Measurements from ENCODE around the gene KCNAB1.
A peak's percentile ranks its signal among the peaks of the same experiment; 100 is the strongest.
"Not testable (repeated sequence)": the region's sequence is repeated elsewhere in the genome, so short reads cannot be mapped to it uniquely, and the experiment has no call there.

KCNAB1 gene

DNA sequence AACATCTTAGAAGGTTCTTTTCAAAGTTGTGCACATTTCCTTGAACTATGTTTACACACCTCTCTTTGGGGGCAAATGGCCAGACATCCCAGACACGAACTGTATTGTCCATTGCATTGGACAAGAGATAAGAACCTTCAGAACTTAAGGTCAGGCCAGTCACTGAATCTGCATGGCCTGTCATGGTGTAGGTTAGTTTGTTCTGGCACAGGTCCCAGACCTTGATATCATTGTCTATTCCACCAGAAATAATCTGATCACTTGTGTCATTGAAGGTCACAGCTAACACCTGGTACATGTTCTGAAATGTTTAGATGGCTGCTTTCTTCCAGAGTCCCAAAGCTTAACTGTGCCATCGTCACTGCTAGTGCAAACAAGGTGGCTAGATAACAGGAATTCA is 55.7 kb downstream of the KCNAB1 start:
- DNase-seq (ENCODE audit: low read depth, low spot score) = no peak

DNA sequence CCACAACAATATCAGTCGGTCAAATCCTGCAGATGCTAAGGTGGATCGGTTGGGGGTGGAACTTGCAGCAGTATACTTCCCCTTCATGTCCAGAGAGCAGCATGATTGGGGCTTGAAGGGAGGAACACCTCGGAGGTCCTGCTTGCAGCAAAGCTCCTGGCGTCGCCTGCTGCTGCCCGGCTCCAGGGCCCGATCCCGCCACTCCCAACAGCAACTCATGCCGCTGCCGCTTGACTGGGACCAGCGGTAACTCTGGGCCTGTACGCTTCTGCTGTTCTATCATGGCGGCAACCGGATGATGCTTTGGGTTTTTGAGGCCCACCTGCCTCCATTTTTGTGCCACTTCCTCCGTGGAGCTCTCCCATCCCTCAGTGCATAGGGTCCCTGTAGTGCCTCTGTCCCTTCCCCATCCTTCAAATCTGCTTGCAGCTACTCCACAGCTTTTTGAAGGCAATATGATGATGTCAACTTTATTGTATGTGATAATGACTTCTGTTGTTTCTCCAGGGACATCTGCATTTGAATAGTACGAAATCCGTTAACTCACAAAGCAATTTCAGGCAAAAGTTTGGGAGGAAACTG is 56.3 kb downstream of the KCNAB1 start:
- no peak for DNase-seq (ENCODE audit: low read depth, low spot score)

DNA sequence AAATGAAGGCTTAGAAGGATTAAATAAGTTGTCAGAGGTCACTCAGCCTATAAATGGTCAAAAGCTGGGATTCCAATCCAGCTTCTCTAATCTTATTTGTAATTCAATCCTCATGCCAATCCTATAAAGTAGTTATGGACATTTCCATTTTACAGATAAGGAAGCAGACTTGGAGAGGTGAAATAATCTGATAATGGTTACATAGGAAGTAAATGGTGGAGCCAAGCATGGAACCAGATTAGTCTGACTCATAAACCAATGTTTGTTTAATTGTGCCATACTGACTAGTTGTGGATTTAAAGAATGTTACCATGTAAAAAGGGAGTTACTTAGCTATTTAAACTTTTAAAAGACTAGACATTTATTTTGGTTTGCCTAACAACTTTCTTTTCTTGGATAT is 59.7 kb downstream of the KCNAB1 start:
- DNase-seq (ENCODE audit: low read depth, low spot score) = peak; percentile 64

DNA sequence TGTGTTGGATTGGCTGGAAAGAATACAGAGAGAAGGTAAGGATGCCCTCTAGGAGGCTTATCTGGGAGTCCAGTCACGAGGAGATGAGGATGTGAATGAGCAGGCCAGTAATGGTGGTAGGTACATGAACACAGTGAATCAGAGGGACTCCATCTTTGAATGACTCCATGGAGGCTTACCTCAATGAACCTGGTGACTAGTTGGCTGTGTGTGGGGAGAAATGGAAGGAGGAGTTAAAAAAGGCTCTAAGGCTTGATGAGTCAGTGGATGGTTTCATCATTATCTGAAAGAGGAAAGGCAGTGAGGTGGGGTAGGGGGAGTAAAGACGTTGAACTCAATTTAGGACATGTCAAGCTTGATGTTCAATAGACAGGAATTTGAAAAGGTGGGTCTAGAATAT is 61.1 kb downstream of the KCNAB1 start:
- DNase-seq (ENCODE audit: low read depth, low spot score) = no peak

GRCh38 chr3:156183396-156183795 is 63.0 kb downstream of the KCNAB1 start:
- DNase-seq (ENCODE audit: low read depth, low spot score) = no peak

DNA sequence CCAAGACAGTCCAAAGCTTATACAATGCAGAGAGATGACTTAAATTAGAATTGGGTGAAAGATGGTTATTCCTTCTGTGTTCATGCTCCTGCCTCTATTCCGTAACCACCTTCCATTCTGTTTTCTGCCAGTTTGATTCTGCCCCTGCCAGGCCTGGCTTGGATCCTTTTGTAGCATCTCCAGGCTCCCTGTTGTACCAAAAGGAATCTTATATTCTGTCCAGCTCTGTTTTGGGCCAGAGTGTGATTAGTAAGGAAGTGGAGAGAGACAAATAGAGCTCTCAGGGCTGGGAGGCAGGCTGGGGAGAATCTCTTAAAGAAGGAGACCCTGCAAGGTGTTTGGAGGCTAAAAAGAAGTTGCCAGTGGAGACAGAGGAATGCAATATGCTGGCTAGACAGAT is 63.8 kb downstream of the KCNAB1 start:
- DNase-seq (ENCODE audit: low read depth, low spot score) = no peak

DNA sequence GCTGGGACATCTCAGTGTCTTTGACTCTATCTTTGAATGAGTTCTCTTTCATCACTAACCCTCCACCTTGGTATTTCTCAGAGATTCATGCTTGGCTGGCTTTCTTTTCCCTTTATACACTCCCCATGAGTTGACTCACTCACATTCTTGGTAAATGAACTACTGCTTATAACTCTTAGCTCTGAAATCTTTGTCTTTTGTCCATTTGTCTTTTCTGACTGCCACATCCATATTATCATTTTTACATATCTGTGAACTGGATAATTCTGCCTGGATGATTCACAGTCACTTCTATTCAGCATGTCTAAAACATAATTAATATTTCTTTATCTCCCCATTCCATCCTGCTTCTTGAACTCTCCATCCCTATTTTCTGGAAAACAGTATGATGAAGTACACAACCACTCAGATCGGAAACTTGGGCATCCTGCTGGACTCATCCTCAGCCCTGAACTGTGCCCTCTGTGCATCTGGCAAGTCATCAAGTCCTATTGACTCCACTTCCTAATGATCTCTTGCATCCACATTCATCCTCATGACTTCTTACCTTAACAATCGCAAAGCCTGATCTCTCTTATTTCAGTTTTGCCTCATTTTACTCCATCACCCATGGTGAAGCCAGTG is 66.9 kb downstream of the KCNAB1 start:
- peak; percentile 66 for DNase-seq (ENCODE audit: low read depth, low spot score)

GRCh38 chr3:156188757-156189156 is 68.4 kb downstream of the KCNAB1 start:
- DNase-seq (ENCODE audit: low read depth, low spot score) = no peak

DNA sequence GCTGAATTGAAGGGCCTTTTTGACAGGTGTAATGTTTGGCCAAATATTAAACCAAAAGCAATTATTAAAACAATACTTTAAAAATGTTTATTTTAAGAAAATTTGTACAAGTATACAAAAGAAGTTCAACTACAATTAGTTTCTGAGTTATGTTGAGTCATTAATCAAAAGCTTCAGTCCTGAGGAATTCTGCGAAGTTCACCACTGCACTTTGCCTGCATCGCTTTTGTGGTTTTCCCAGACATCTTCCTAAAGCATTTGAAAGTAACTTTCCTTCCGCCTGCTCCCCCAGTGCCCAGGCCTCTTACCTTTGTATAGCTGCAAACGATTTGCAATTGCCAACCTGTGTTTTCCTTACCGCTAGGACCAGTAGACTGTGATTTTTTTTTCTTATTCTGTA is 69.5 kb downstream of the KCNAB1 start:
- peak; percentile 49 for DNase-seq (ENCODE audit: low read depth, low spot score)

DNA sequence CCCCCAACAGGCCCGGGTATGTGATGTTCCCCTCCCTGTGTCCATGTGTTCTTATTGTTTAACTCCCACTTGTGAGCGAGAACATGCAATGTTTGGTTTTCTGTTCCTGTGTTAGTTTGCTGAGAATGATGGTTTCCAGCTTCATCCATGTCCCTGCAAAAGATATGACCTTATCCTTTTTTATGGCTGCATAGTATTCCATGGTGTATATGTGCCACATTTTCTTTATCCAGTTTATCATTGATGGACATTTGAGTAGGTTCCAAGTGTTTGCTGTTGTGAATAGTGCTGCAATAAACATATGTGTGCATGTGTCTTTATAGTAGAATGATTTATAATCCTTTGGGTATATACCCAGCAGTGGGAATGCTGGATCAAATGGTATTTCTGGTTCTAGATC is 74.6 kb downstream of the KCNAB1 start:
- DNase-seq (ENCODE audit: low read depth, low spot score) = not testable (repeated sequence)

GRCh38 chr3:156197152-156197551 is 76.8 kb downstream of the KCNAB1 start:
- not testable (repeated sequence) for DNase-seq (ENCODE audit: low read depth, low spot score)

DNA sequence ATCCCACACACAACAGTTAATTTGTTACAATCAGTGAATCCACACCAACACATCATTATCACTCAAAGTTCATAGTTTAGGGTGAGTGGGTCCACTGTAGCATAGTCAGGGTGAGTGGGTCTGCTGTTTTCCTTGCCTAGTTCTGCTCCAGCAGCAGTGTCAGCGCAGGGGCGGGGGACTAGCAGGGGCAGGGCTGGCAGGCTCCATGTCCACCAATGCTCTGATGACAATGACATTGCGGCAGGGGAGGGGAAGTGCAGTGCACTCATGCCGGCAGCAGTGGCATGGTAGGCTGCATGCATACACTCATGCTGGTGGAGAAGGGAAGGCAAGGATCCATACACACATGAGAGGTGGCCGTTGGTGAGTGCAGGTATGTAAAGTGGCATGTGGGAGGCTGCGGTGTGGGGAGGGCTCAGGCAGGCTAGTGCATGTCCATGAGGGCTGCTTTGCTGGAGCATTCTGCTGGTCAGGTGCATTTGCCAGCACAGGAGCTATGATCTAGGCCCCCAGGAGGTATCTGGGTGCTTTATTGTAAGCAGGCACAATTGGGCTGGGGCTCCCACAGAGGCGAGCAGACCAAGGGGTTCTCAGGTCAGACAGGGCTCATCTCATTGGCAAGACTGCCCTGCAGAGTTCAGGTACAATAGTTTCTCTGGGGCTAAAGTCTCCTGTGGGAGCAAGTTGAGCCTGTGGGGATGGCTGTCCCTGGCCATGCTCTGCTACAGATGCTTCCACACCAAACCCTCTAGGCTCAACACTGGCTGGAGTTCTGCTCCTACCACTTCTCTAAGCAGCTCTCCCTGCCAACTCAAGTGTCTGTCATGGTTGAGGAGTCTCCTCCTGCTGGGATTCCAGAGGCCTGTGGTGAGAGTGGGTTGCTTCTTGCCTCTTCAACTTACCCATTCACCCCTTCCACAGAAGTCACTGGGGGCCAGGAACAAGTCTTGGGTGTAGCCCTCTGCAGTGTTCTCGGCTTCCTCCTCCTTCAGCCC is 81.3 kb downstream of the KCNAB1 start:
- DNase-seq (ENCODE audit: low read depth, low spot score) = no peak

GRCh38 chr3:156206157-156206556 is 85.8 kb downstream of the KCNAB1 start:
- peak; percentile 30 for DNase-seq (ENCODE audit: low read depth, low spot score)

DNA sequence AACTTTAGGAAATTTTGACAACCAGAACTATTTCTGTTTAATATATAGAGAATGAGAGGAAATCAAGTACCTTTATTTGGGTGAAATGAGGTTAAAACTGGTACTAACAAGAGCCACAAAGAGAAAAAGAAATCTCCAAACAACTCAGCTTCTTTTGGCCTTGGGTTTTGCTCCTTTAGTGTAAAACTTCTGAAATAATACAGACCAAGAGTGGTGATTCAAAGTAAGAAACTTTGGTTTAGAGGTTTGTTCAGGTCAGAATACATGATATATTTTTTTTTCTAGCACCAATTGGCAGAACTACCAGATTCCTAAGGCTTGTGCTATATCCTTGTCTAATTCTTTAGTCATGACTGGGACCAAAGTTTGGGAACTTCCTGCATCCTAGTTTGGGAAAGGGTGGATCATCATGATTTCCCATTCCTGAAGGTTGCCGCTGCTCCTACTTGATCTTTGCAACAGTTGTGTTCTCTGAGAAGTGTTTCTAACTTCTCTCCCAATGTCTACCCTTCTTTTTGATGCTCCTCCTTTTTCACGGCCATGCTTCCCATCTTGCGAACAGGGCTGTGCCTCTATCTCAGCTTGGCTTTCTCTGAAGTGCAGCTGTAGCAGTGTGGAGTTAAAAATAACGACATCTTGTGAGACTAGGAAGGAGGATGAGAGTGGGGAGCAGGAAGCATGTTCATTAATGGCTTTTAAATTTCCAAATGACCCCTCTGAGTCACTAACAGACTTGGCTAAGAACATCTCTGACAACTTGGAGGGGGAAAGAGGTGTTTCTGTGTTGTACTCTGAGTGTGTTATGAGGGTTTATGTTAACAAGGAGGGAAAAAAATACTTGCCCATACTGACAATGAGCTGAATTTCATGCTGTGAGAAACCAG is 87.7 kb downstream of the KCNAB1 start:
- no peak for DNase-seq (ENCODE audit: low read depth, low spot score)

DNA sequence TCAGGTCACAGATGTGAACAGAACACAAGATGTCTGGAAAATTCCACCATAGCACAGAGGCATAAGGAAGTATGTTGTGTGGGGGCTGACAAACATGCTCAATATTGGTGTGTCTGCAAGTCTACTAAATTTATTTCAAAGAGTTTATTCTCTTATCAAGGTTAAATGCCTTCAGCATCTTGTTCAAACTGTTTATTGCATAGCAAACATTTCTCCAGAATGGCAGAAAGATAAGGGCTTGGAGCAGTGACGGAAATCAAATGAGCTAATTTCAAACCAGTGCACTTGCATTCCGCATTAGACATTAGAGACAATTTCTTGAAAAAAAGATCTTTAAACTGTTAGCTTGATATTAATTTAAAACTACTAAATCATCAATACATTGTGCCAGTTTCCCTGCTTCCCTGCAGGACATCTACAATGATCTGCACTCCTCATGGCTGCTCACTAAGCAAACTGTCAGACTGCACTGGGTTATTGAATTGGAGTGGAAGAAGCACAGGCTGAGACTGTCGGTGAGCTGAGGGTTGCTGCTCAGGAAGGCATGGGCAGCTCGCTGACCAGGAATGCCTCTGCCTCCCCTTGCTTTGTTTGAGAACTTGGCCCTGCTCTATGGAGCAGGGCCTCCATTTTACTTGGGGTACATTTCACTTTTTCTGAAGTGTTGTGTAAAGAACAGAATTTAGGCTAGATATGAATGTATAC is 89.4 kb downstream of the KCNAB1 start:
- DNase-seq (ENCODE audit: low read depth, low spot score) = no peak

DNA sequence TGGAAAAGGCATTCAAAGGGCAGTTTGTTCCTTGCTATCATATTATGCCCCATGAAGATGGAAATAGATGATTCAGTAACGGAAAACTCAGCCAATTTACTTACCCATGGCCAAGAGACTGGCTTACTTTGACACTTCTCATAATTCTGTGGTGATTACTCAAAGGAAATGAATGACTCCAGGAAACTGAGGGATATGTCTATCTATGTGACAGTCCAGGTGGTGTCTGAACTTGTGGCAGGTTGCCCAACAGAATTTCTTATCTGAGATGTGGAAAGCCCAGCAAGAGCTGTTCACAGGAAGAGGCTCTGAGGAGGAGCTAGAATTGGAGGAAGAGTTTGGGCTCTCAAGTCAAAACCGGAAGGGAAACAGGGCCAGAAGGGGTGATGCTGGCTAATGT is 91.2 kb downstream of the KCNAB1 start:
- DNase-seq (ENCODE audit: low read depth, low spot score) = no peak

GRCh38 chr3:156214676-156215075 is 94.3 kb downstream of the KCNAB1 start:
- no peak for DNase-seq (ENCODE audit: low read depth, low spot score)

DNA sequence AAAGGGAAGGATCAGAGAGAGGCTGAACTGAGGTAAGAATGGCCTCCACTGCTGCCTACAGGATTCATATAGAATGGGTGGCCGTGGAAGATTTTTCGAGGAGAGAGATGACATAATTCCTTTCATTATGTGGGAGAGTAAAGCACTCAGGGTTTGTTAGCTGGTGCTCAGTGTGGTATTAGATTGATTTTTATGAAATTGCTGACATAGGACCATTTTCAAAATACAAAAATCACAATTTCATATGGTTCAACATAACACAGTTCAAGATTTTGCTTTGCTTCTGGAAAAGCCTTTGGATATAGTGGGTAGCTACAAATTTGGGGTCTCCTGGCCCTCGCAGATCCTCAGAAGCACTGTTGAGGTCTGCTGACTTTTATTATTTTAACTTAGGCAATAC is 95.4 kb downstream of the KCNAB1 start:
- no peak for DNase-seq (ENCODE audit: low read depth, low spot score)

GRCh38 chr3:156216216-156216615 is 95.8 kb downstream of the KCNAB1 start:
- DNase-seq (ENCODE audit: low read depth, low spot score) = peak; percentile 7

DNA sequence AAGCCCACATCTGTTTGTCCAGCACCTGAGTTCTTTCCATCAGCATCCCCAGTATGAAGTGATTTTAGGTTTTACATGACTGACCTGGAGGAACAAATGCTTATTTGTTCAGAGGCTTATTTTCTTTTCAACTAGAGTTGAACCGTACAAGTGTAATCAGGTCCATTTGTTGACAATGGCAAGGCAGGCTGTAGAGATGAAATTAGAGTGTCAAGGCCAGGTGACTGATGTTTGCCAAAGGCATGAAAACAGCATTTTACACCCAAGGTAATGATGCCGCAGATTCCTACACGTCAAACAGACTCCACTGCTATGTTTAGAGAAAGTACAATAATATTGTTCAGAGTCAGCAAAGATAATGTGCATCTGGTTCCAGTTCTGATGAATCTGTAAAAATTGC is 96.5 kb downstream of the KCNAB1 start:
- DNase-seq (ENCODE audit: low read depth, low spot score) = no peak

All from astrocyte of the hippocampus (primary cell).